Loucy (cell line): Measurements from ENCODE around the gene TTLL1.

ENCODE experiments used
- H2AFZ ChIP-seq: fragments of 200-600 bp; sonication (generic); 2 replicates; pipeline ENCODE4 v1.6.0; 2016; ENCODE audit warnings: antibody characterized with exemption, mild to moderate bottlenecking, low read length, moderate library complexity
- H3F3A ChIP-seq: fragments of 200-600 bp; 2 replicates; pipeline ENCODE4 v1.6.0; 2016; ENCODE audit warnings: antibody characterized with exemption, low read depth, mild to moderate bottlenecking
- H3K27me3 ChIP-seq: fragments of 200-600 bp; sonication (generic); 2 replicates; pipeline ENCODE4 v1.6.1; 2014; ENCODE audit warnings: low read length, mild to moderate bottlenecking; ENCODE audit not compliant: insufficient read depth, poor library complexity, severe bottlenecking
- H3K36me3 ChIP-seq: fragments of 200-600 bp; sonication (generic); 2 replicates; pipeline ENCODE4 v1.6.1; 2016; ENCODE audit warnings: low read length; ENCODE audit not compliant: insufficient read depth
- H3K4me1 ChIP-seq: fragments of 200-600 bp; sonication (generic); 2 replicates; pipeline ENCODE4 v1.5.1; 2014; ENCODE audit warnings: low read length, mild to moderate bottlenecking; ENCODE audit not compliant: insufficient read depth, poor library complexity, severe bottlenecking
- H3K4me2 ChIP-seq: fragments of 200-600 bp; sonication (generic); 2 replicates; pipeline ENCODE4 v1.6.0; 2014; ENCODE audit warnings: antibody characterized with exemption, low read length, low read depth, mild to moderate bottlenecking; ENCODE audit not compliant: poor library complexity, severe bottlenecking
- H3K4me3 ChIP-seq: fragments of 200-600 bp; sonication (generic); 2 replicates; pipeline ENCODE4 v1.5.1; 2014; ENCODE audit warnings: low read length, mild to moderate bottlenecking, mixed read lengths; ENCODE audit not compliant: poor library complexity, severe bottlenecking
- H3K79me2 ChIP-seq: fragments of 200-600 bp; sonication (generic); 2 replicates; pipeline ENCODE4 v1.6.1; 2014; ENCODE audit warnings: low read length; ENCODE audit not compliant: insufficient read depth
- H3K9ac ChIP-seq: fragments of 200-600 bp; sonication (generic); 2 replicates; pipeline ENCODE4 v1.6.0; 2014; ENCODE audit warnings: mild to moderate bottlenecking, low read depth, low read length, moderate library complexity; ENCODE audit not compliant: poor library complexity, severe bottlenecking
- H3K9me2 ChIP-seq: fragments of 200-600 bp; sonication (generic); replicated peaks from 2 replicates; pipeline ENCODE4 v1.6.1; 2016; ENCODE audit warnings: low read depth, low read length, mixed read lengths
- H3K9me3 ChIP-seq: fragments of 200-600 bp; sonication (generic); 2 replicates; pipeline ENCODE4 v1.6.1; 2014; ENCODE audit warnings: mild to moderate bottlenecking, antibody characterized with exemption, low read length, low read depth; ENCODE audit not compliant: insufficient read depth
- H4K20me1 ChIP-seq: fragments of 200-600 bp; sonication (generic); 2 replicates; pipeline ENCODE4 v1.6.0; 2014; ENCODE audit warnings: antibody characterized with exemption, low read length, mild to moderate bottlenecking; ENCODE audit not compliant: insufficient read depth, poor library complexity, severe bottlenecking
- CTCF ChIP-seq: fragments of 200-600 bp; sonication (generic); conservative IDR thresholded peaks from 2 replicates; pipeline ENCODE4 v1.5.1; 2014; ENCODE audit warnings: mild to moderate bottlenecking, antibody characterized with exemption, low read length
- EZH2phosphoT487 ChIP-seq: fragments of 200-600 bp; IDR thresholded peaks from 2 replicates; pipeline ENCODE4 v1.6.1; 2018; ENCODE audit warnings: antibody characterized with exemption, mild to moderate bottlenecking, moderate library complexity, borderline replicate concordance

TTLL1 gene

GRCh38 chr22:43118953-43119458 lies 29.8 kb upstream of the TTLL1 start:
- Histone ChIP-seq H3K4me1 (peaks cover 17% of the 10 kb centered on the region), H3F3A (no peaks in the 10 kb centered on the region), H3K9me3 (no peaks in the 10 kb centered on the region), H3K36me3 (no peaks in the 10 kb centered on the region), H4K20me1 (no peaks in the 10 kb centered on the region), H3K4me3 (no peak overlapping the region), H3K9me2 (no peaks in the 10 kb centered on the region), H3K9ac (no peak overlapping the region), H3K4me2 (peak overlapping the region; percentile 26), H3K27me3 (no peaks in the 10 kb centered on the region), H3K79me2 (no peaks in the 10 kb centered on the region), H2AFZ (no peak overlapping the region; the same call in 1 of the 2 replicates)
- TF ChIP-seq CTCF, result no peak
- TF ChIP-seq EZH2phosphoT487, result no peak

GRCh38 chr22:43118024-43118849 lies 29.0 kb upstream of the TTLL1 start:
- TF ChIP-seq CTCF (no peak), EZH2phosphoT487 (no peak)
- Histone ChIP-seq H3K4me2 (peak overlapping the region; percentile 26), H3K27me3 (no peaks in the 10 kb centered on the region), H3K4me1 (peaks cover 25% of the 10 kb centered on the region), H3F3A (no peaks in the 10 kb centered on the region), H3K9ac (no peak overlapping the region), H3K36me3 (no peaks in the 10 kb centered on the region), H3K4me3 (no peak overlapping the region), H2AFZ (no peak overlapping the region; the same call in 1 of the 2 replicates), H4K20me1 (no peaks in the 10 kb centered on the region), H3K79me2 (no peaks in the 10 kb centered on the region), H3K9me3 (no peaks in the 10 kb centered on the region), H3K9me2 (no peaks in the 10 kb centered on the region)

- H2AFZ ChIP-seq, result no peak overlapping the region
- H3K79me2 ChIP-seq, result no peaks in the 10 kb centered on the region
- H3K9me3 ChIP-seq, result no peaks in the 10 kb centered on the region
- no peak for TF ChIP-seq CTCF
- no peak for TF ChIP-seq EZH2phosphoT487
- H3F3A ChIP-seq, result no peaks in the 10 kb centered on the region
- no peaks in the 10 kb centered on the region for H3K9me2 ChIP-seq
- H4K20me1 ChIP-seq, result no peaks in the 10 kb centered on the region
- H3K4me1 ChIP-seq, result peaks cover 25% of the 10 kb centered on the region
- no peaks in the 10 kb centered on the region for H3K27me3 ChIP-seq
- H3K4me3 ChIP-seq, result no peak overlapping the region
- H3K4me2 ChIP-seq, result no peak overlapping the region
- H3K9ac ChIP-seq, result no peak overlapping the region
- H3K36me3 ChIP-seq, result no peaks in the 10 kb centered on the region
Observed at GRCh38 chr22:43116932-43117331, 27.7 kb upstream of the TTLL1 start.
